ENCODE results near the gene PTCH2. TPM values are rescaled to one million over a fixed set of nuclear protein-coding genes. Genes with fewer than 3 reads are reported as not detected.
A peak's percentile ranks its signal among the peaks of the same experiment; 100 is the strongest.
"Not testable (repeated sequence)": the region's sequence is repeated elsewhere in the genome, so short reads cannot be mapped to it uniquely, and the experiment has no call there.

PTCH2 gene
- polyA plus RNA-seq, 1 donor, result 10.0 TPM

- no peak for DNase-seq
Observed at GRCh38 chr1:44842486-44842861, 579 bp downstream of the PTCH2 start.

- DNase-seq, result no peak
Observed at GRCh38 chr1:44839576-44839975, 3.5 kb downstream of the PTCH2 start.

DNA sequence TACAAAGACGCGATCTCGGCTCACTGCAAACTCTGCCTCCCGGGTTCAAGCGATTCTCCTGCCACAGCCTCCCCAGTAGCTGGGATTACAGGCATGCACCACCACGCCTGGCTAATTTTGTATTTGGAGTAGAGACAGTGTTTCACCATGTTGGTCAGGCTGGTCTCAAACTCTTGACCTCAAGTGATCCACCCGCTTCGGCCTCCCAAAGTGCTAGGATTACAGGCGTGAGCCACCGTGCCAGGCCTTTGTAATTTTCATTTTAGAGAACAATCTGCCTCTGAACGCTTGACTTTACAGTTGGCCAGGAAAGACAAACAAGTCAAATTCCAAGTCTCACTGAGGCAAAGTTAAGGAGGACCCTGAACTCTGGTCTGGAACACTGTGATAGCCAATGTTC lies 4.8 kb downstream of the PTCH2 start:
- not testable (repeated sequence) for DNase-seq

- DNase-seq, result peak; percentile 84
Observed at GRCh38 chr1:44835738-44836675, 7.0 kb downstream of the PTCH2 start.

DNA sequence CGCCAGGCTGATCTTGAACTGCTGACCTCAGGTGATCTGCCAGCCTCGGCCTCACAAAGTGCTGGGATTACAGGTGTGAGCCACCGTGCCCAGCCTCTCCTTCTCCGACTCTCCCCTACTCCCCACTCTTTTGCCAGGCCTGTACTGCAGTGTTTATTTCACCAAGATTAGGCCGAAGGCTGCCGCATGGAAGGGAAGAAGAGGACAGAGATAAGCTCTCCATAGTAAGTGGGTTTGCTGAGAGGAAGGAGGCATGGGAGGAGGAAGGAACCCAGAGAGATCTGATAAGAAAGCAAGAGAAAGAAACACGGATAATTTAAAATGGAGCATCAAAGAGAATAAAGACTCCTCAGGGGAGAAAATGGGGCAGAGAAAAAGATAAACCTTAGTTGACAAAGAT lies 8.7 kb downstream of the PTCH2 start:
- DNase-seq, result no peak

DNA sequence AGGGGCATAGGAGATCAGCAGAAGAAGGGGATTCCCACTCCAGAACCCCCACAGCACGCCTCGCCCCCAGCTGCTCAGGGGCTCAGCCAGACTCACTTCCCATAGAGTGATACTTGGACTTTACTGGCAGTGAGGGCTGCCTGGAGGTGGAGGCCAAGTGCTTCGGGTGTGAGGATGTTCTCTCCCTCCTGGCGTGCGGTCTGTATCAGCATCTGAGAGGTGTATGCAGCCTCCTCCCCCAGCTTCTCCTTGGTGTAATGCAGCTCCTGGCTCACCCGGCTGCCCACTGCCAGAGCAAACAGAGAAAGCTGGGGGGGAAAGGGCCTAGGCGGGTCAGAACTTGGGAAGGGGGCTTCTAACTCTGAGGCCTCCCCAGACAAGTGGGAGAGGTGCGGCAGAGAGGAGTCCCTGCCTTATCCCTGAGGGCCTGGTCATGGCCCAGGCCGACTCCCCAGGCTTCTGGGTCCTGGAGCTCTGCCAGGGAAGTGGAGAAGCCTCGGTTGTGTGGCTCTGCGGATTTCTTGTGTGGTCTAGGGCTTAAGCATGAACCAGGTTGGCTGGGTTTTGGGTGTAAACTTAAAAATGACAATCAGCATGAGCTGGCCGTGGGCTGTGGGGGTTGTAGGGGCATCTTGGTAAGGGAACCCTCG lies 10.9 kb downstream of the PTCH2 start:
- no peak for DNase-seq

- DNase-seq, result no peak
Observed at GRCh38 chr1:44831516-44831915, 11.5 kb downstream of the PTCH2 start.

DNA sequence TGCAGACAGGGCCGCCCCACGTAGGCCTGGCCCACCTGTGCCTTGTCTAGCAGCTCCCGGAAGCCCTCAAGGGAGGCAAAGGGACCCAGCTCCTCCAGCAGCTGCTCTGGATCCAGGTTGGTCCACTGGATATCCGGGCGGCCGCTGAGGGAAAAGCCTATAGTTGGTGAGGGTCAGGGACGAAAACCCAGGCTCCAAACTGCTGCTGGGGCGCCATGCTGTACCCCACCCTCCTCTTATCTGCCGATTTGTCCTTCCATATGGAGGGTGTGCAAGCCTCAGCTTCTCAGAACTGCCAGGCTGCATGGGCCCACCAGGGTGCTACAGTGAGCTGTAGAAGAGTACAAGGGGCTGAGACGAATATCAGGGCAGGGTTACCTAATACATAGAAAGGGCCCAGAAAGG lies 12.2 kb downstream of the PTCH2 start:
- DNase-seq, result no peak

DNA sequence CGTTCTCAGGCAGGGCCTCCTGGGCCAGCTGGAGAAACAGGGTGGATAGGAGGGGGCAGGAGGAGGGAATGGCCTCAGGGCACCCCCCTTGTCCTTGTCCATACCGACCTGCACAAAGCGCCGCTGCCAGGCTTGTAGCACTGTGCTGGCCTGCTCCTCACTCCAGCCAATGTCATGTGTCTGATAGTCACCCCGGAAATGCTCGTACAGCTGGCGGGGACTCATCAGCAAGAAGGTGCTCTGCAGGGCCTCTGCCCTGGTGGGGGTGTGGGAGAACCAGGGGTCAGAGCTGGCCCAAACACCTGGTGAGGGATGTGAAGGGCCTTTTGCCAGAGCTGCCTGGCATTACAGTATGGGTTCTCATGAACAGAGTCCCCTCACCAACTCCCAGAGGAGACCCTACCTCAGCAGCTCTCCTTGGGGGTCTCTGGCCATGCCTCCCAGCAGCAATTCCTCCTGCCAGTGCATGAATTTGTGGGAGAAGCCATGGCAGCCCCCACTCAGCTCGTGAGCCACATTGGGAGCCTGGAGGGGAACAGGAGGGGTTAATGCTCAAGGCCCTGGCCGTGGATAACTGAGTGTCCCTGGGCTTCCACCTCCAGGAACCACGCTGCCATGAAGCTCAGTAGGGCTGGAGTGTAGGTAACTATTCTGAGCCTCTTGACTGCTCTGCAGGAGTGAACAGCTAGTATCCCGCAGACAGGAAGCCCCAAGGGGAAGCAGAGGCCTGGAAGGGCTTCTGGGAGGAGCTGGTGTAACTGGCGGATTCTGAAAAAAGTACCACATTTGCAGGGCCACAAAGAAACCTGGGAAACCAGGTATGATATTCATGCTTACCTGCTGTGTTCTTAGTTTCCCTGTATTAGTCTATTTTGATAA lies 13.3 kb downstream of the PTCH2 start:
- DNase-seq, result no peak

DNA sequence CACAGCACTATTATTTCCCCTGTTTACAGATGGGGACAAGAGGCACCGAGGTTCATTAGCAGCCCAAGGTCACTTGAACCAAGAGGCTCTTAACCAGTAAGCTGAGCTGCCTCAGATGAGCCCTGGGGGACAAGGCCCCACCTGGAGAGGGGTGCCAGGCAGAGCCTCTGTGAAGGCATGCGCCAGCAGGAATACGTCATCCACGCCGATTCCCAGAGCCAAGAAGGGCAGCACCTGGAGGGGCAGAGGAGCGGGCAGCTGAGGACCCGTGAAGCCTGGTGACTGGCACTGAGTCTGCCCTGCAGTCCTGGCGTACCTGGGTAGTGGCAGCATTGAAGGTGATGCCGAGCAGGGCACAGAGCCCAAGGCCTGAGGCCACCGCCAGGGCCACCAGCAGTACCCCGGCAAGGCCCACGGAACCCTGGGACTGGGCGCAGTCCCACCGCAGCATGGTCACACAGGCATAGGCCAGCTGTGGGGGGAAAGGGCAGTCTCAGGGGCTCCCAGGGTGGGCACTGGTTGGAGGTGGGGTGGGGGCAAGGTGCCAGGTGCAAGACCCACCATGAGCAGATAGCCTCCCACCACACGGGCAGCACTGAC lies 14.1 kb downstream of the PTCH2 start:
- no peak for DNase-seq

DNA sequence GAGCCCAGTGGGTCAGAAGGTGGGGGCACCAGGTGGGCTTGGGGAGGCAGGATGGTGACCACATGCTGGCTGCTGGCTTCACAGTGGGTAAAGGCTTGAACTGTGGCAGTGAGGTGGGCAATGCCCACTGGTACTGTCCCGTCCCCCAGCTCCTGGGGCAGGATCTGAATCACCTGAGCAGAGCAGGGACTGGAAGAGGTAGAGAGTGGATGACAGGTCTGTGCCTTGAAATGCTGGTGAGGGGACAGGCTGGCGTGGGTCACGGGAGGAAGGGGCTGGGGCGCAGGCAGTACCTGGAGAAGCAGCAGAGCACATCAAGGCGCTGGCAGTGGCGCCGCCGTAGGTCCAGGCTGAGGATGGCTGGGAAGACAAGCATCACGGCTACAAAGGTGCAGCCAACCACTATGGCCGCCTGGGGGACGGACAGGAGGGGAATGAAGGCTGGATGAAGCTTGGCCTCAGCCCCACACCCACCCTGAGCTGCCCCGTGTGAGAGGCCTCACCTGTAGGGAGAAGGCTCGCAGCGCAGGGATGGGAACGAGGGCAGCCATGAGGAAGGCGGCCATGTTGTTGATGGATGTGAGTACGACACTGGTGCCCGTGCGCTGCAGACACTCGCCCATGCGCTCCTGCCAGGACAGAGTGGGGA lies 14.9 kb downstream of the PTCH2 start:
- no peak for DNase-seq

DNA sequence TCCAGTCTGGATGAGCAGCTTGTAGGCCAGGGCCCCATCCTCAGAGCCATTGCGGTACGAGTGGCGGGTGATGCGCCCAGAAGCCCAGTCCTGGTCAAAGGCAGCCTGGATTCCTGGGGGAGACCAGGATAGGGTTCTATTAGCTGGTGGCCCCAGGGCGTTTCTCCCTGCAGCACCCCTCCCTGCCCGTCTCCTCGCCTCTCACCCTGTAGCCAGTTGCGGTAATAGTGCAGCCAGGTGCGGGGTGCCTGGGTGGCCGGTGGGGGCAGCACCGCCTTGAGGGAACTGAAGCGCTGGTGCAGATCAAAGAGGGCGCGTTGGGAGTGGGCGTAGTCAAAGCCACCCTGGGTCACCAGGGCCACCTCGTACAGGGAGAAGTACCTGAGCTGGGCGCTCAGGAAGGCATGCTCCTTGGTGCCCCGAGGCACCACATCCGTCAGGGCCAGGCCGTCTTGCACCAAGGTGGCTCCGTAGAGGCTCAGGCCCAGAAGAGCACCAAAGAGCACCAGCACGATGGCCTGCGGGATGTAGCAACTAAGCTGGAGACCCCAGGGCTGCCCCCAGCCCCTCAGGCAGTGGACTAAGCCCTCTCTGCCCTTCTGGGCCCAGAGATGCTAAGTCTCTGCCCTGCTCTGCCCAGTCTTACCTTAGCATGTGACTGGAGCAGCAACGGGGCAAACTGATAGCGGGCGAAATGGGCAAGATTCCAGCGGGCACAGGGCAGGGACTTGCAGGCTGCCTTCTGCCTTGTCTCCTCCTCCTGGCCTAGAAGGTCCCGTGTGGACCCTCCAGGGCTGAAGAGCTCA lies 15.7 kb downstream of the PTCH2 start:
- DNase-seq, result no peak

DNA sequence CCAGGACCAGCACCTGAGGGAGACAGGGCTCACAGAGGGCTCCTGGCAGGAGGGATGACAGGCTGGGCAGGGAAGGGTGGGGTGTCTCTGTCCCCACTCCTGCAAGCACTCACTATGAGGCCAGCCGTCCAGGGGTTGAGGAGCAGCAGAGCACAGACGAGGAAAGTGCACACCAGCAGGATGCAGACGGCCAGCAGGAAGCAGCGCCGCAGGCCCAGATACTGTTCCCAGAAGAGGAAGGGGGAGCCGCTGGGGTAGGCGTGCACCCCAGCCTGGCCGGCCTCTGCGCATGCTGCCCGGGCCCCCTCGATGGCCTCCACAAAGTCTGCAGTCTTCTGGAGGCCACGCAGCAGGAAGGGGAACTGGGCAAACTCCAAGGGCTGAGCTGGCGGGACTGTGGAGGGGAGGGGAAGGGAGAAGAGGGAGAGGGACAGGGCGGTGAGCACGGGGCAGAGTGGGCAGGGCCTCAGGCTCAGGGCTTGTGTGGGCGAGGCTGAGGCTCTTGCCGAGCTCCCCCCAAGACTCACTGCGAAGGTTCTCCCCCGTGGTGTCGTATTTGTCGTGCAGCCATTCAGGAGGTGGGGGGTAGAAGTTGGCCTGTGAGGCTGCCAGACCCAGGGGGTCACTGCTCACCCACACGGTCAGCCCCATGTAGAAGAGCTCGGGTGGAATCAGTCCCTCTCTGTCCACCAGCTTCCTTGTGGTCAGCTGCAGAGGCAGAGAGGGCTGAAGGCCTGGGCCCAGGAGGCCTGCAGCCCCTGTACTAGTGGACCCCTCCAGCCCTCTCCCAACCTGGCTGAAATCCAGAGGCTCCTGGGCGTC lies 16.5 kb downstream of the PTCH2 start:
- DNase-seq, result peak; percentile 81

GRCh38 chr1:44824392-44824791 lies 18.7 kb downstream of the PTCH2 start:
- DNase-seq, result not testable (repeated sequence)

DNA sequence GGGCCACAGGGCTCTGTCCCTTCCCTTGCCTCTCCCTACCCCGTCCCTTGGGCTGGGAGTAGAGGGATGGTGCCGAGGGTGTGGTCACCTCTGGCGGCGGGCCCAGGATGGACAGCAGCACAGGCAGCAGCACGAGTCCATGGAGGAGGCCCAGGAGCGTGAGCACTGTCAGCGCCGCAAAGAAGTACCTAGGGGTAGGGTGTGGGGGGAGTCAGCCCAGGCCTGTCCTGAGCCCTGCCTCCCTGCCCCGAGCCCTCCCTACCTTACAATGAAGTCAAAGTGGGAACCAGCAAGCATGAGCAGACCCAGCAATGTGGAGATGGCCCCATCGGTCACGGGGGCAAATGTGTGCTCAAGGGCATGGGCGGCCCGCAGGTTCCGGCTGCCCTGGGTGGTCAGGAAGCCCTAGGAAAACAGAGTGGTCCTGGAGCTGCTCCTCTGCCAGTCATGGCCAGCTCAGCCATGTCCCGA lies 20.0 kb downstream of the PTCH2 start:
- DNase-seq, result no peak

DNA sequence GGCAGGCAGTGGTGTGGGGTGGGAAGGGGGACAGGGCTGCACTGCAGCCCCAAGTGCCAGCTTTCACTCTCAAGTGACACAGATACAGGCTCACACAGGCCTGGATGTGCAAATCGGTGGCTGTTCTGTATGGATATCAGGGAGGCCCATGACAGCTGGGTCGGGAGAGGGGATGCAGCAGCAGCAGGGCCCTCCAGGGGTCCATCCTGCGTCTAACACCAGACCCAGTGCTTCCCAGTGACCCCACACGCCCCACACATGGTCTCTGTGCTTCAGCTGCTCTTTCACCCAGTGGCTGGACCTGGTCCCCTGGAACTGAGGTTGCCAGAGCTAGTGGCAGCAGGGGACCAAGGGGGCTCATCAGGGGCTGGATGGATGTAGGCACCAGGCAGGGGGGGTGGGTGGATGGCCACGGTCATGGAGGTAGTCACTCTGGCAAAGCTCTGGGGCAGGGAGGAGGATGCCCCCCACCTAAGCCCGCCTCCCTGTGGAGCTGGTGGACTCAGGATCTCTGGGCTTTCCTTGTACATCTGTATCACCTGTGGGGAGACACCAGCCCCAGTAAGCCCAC lies 20.8 kb downstream of the PTCH2 start:
- no peak for DNase-seq

DNA sequence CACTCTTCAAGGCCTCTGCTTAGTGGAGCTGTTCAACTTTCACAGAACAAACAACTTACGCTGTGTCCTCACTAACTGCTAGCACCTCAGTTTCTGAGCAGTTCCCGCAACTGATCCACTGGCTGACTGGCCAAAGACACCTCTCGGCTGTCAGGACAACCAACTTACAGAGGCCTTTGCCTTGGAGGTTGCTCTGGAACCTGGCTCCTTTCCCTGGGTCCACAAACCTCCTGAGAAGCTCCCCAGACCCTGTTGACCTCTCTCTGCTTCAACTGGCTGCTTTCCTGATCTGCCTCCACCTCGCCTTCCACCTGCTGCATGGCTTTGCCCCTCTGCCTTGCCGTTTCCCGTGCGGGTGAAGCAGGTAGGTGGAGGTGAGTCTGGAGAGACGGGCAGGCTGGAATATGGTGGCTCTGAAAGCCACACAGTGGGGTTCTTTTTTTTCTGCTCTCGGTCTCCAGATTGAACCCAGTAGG lies 21.8 kb downstream of the PTCH2 start:
- DNase-seq, result no peak

DNA sequence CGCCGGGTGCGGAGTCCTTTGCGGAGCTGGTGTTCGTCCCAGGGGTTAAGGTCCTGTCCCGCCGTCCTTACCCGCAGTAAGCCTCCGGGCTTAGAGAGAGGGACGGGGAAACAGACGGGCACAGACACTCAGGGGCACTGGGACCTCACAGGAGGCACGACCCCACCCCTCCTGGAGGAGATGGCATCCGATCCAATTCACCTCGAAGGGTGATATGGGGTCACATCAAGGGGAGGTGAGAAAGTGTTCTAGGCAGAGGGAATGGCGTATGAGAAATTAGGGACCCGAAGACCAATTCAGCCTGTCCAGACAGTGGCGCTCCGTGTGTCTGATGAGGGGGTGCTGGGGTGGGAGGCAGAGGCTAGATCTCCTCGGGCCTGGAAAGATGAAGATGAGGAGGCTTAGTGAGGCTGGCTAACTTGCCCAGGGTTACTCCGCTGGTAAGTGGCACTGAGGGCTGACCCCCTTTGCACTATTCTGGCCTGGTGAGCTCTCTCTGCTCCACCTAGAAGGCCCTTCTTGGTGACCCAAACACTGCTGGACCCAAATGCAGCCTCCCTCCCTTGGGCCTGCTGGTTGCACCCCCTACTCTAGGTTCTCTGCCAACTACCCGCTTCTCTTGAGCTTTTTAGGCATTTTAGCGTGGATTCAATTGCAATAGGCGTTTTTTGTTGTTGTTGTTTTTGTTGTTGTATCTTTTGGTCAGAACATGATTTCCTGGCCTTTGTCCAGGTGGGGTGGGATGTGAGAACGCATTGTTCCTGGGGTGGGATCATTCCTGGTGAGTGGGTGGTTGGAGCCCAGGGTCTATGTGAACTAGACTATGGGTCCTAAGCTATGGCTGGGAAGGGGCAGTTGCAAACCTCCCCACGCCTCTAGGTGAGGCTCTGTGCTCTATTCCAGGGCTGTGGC lies 22.5 kb downstream of the PTCH2 start:
- DNase-seq, result no peak
